GM12878 (cell line): ENCODE measurements around the gene RNF167.

Experiments
- CBX5 ChIP-seq: sonication (generic); IDR thresholded peaks from 2 replicates; pipeline ENCODE4 v1.6.1; 2016; ENCODE audit warnings: low read depth, moderate library complexity, mild to moderate bottlenecking, inconsistent platforms
- CHD1 ChIP-seq: IDR thresholded peaks from 2 replicates; pipeline ENCODE4 v1.6.1; 2012; ENCODE audit warnings: low read depth, low read length, improper control_type of control experiment
- CTCF ChIP-seq, 3 experiments: IDR thresholded peaks in 2 of 3; conservative IDR thresholded peaks in 1 of 3; 2 replicates each; pipeline ENCODE4 v1.5.1; 2011; ENCODE audit warnings: low read depth in 3 of 3, low read length in 3 of 3, mild to moderate bottlenecking in 3 of 3, control low read depth in 2 of 3, moderate library complexity in 2 of 3, inconsistent platforms in 1 of 3, mixed read lengths in 1 of 3; ENCODE audit not compliant: control insufficient read depth in 2 of 3, insufficient read depth in 1 of 3; ENCODE audit errors: extremely low read depth in 1 of 3
- EZH2 ChIP-seq: IDR thresholded peaks from 2 replicates; pipeline ENCODE4 v1.6.1; 2012; ENCODE audit warnings: low read depth, mild to moderate bottlenecking, control low read depth, inconsistent platforms, low read length, borderline replicate concordance; ENCODE audit not compliant: control insufficient read depth
- MAX ChIP-seq: IDR thresholded peaks from 2 replicates; pipeline ENCODE4 v1.6.1; 2012; ENCODE audit warnings: low read depth, low read length, improper control_type of control experiment
- PAX5 ChIP-seq: IDR thresholded peaks from 2 replicates; pipeline ENCODE4 v1.6.1; 2011; ENCODE audit warnings: low read depth, low read length, borderline replicate concordance
- POLR2A ChIP-seq: IDR thresholded peaks from 2 replicates; pipeline ENCODE4 v1.6.1; 2011; ENCODE audit warnings: low read depth, mild to moderate bottlenecking, low read length
- SMC3 ChIP-seq: IDR thresholded peaks from 2 replicates; pipeline ENCODE4 v1.6.1; 2011; ENCODE audit warnings: low read length, improper control_type of control experiment, borderline replicate concordance
- TCF12 ChIP-seq: IDR thresholded peaks from 2 replicates; pipeline ENCODE4 v1.6.1; 2011; ENCODE audit warnings: low read depth, mild to moderate bottlenecking, low read length
- USF2 ChIP-seq: IDR thresholded peaks from 2 replicates; pipeline ENCODE4 v1.6.1; 2011; ENCODE audit warnings: low read depth, low read length, improper control_type of control experiment, borderline replicate concordance
- ZBTB4 ChIP-seq: fragments of 450-650 bp; formaldehyde crosslinking; IDR thresholded peaks from 2 replicates; pipeline ENCODE4 v1.4.0; 2022; ENCODE audit warnings: mild to moderate bottlenecking, moderate library complexity
- ZNF274 ChIP-seq: IDR thresholded peaks from one replicate; pipeline ENCODE4 v1.8.0; 2011; ENCODE audit not compliant: insufficient read length, insufficient read depth

GRCh38 chr17:4939796-4940554 lies at the start of gene RNF167, which contains the start of gene SLC25A11:
- TF ChIP-seq POLR2A (peak; percentile 88), EZH2 (no peak), CTCF (IDR thresholded peaks at IDR 0.05 in 2 of 3, conservative IDR thresholded peaks at IDR 0.05 in 1 of 3; ENCODE audit: control insufficient read depth in 2 of 3, extremely low read depth in 1 of 3, insufficient read depth in 1 of 3, low read depth in 3 of 3, low read length in 3 of 3) (no peak), PAX5 (0 out of 2 replicates have a peak, but pooled peaks have one; percentile 34), USF2 (no peak), SMC3 (no peak; the same call in 1 of the 2 replicates), MAX (peak; percentile 52; the same call in 1 of the 2 replicates), CBX5 (no peak), ZNF274 (no peak), TCF12 (peak; percentile 17; the same call in 1 of the 2 replicates), CHD1 (no peak), ZBTB4 (CRISPR knock-in tag) (no peak)
